ENCODE measurements around the gene TMEM45A.
A peak's percentile ranks its signal among the peaks of the same experiment; 100 is the strongest.

TMEM45A gene

GRCh38 chr3:100609305-100609704 is 116.9 kb downstream of the TMEM45A start, which contains the start of gene ADGRG7:
ADGRG7 (plus strand) TSS chr3:100609601; CDS start chr3:100609857, 256 bp downstream.
- H3K36me3 Mint-ChIP-seq (ENCODE audit: low read depth): no peaks in the 10 kb centered on the region
- no peak within 1 kb of the TSS for H3K4me3 Mint-ChIP-seq
- H3K4me1 Mint-ChIP-seq: no peaks in the 10 kb centered on the region
- peaks cover 9% of the 10 kb centered on the region for H3K27me3 Mint-ChIP-seq (ENCODE audit: low read depth)
- TF ChIP-seq CTCF (IDR thresholded peaks at IDR 0.05; ENCODE audit: unreplicated experiment in 3 of 3): no peak
- H3K27ac Mint-ChIP-seq: no peak within 1 kb of the TSS
- no peaks in the 10 kb centered on the region for H3K9me3 Mint-ChIP-seq

DNA sequence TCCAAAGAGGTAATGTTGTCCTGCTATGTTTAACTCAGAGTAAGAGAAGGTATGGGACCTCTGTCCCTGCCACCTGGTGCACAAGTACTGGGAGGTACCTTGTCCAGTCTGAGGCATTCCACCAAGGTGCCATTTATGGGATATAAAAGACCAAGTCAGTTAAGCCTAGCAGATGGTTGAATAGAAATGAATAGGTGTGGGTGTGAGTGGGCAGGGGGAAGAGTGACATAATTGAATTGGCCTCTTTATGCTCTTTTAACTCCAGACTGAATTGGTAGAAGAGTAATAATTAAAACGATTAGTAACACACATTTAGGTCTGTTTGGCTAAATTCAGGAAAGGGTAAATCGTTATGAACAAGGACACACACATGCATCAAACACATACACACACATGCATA is 117.5 kb downstream of the TMEM45A start:
- H3K27me3 Mint-ChIP-seq (ENCODE audit: low read depth): peaks cover 9% of the 10 kb centered on the region

GRCh38 chr3:100611221-100611620 is 118.8 kb downstream of the TMEM45A start:
- Mint-ChIP-seq H3K4me1 (no peaks in the 10 kb centered on the region), H3K4me3 (no peak overlapping the region), H3K9me3 (no peaks in the 10 kb centered on the region), H3K27ac (no peak overlapping the region), H3K27me3 (ENCODE audit: low read depth) (peaks cover 4% of the 10 kb centered on the region), H3K36me3 (ENCODE audit: low read depth) (no peaks in the 10 kb centered on the region)
- TF ChIP-seq CTCF (IDR thresholded peaks at IDR 0.05; ENCODE audit: unreplicated experiment in 3 of 3): no peak

More for the DNA sequence above, 117.5 kb downstream of the TMEM45A start:
- no peaks in the 10 kb centered on the region for H3K9me3 Mint-ChIP-seq
- H3K36me3 Mint-ChIP-seq (ENCODE audit: low read depth): no peaks in the 10 kb centered on the region
- no peak overlapping the region for H3K4me3 Mint-ChIP-seq
- no peak overlapping the region for H3K27ac Mint-ChIP-seq
- TF ChIP-seq CTCF (IDR thresholded peaks at IDR 0.05; ENCODE audit: unreplicated experiment in 3 of 3): no peak
- H3K4me1 Mint-ChIP-seq: no peaks in the 10 kb centered on the region

DNA sequence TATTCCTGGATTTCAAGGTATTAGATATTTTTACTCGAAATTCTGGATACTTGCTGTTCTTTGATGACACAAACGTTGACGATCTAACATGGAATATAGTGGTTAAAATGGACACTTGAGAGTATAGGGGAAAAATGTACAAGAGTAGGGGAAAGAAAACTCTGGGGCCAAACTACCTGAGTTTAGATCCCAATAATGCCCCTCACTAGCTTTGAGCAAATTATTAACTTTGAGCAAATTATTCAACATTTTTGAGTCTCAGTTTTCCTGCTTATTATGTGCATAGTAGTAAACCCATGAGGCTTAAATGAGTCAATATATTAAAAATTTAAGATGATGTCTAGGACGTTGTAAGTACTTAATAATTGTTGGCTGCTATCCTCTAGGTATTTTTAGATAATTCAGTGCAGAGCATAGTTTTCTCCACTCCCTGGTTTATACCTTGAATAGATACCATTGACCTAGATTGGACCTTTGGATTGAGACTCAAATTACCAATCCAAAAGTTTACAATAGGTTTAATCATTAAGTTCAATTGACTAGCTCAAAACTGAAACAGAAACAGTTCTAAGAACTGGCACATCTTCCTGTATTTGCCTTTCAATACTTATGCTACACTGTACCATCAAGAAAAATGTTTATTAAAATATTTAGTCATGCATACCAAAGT is 121.4 kb downstream of the TMEM45A start:
- no peak for TF ChIP-seq CTCF (IDR thresholded peaks at IDR 0.05; ENCODE audit: unreplicated experiment in 3 of 3)
- no peak overlapping the region for H3K4me3 Mint-ChIP-seq
- peaks cover under 1% of the 10 kb centered on the region for H3K27me3 Mint-ChIP-seq (ENCODE audit: low read depth)
- H3K4me1 Mint-ChIP-seq: no peaks in the 10 kb centered on the region
- H3K36me3 Mint-ChIP-seq (ENCODE audit: low read depth): no peaks in the 10 kb centered on the region
- peaks cover 4% of the 10 kb centered on the region for H3K9me3 Mint-ChIP-seq
- H3K27ac Mint-ChIP-seq: peak overlapping the region in 1 of 3 experiments; percentile 47

DNA sequence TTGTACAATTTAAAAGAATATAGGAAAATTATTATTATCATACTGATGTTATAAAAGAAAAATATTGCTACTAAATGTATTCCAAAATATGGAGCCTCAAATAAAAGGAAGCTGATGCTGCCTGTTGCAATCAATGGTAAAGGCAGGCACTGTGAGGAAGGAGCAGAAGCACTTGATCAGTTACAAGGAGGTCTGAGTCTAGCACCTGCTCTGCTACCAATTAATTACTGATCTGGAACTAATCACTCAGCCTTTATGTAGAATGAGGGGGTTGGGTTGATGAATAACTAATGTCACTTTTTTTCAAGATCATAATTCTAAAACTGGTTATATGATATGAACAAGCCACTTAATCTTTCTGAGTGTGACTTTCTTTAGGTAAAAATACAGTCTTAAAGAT is 122.5 kb downstream of the TMEM45A start:
- Mint-ChIP-seq H3K27me3 (ENCODE audit: low read depth) (no peaks in the 10 kb centered on the region), H3K9me3 (peaks cover 7% of the 10 kb centered on the region), H3K36me3 (ENCODE audit: low read depth) (no peaks in the 10 kb centered on the region), H3K27ac (no peak overlapping the region), H3K4me3 (no peak overlapping the region), H3K4me1 (no peaks in the 10 kb centered on the region)
- TF ChIP-seq CTCF (IDR thresholded peaks at IDR 0.05; ENCODE audit: unreplicated experiment in 3 of 3): no peak

DNA sequence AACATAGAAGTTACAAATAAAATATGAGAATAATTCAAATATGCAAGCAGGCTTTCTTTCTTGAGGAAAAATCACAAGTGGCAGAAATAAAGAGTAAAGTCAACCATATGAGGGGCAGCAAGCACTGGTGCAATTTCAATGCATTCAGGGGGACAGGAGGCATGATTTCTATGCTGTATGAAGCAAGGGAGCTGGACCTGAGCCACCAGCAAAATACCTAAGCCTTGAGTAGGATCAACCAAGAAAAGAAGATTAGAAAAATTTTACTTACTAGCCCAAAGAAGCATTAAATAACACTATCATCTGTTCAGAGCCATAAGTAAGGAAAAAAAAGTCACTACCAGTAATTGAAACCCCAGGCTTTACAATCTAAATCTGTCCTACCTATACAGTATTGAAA is 123.3 kb downstream of the TMEM45A start:
- H3K36me3 Mint-ChIP-seq (ENCODE audit: low read depth): no peaks in the 10 kb centered on the region
- H3K4me1 Mint-ChIP-seq: no peaks in the 10 kb centered on the region
- no peak for TF ChIP-seq CTCF (IDR thresholded peaks at IDR 0.05; ENCODE audit: unreplicated experiment in 3 of 3)
- no peaks in the 10 kb centered on the region for H3K27me3 Mint-ChIP-seq (ENCODE audit: low read depth)
- H3K4me3 Mint-ChIP-seq: no peak overlapping the region
- peaks cover 7% of the 10 kb centered on the region for H3K9me3 Mint-ChIP-seq
- H3K27ac Mint-ChIP-seq: no peak overlapping the region
